ENCODE measurements around the gene ERC2. TPM values are rescaled to one million over a fixed set of nuclear protein-coding genes. Genes with fewer than 3 reads are reported as not detected.

The ERC2 gene
- polyA plus RNA-seq, 3 donors: 0.04 to 0.54 TPM; not detected in 1

DNA sequence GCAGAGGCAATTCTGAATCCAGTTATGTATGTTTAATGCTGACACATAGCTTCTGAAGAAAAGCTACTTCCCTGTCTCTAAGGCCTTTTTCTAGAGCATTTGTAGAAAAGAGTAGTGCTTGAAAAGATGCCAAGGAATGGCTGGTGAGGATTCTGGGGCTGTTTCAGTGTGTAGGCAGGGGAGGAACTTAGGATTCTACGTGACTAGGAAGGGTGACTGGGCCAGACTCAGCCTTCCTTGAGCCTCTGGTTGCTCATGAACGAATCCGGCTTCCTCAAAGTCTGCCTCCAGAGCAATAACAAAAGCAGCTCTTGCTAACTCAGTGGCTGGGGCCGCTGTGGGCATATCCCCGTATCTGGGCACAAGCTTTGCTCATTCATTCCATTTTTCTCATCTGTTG is 876.4 kb downstream of the ERC2 start:
- WGBS, 3 donors: 73 to 89% (median 79%) methylated on average over 5 of the region's 5 CpGs
- H3K27ac ChIP-seq (ENCODE audit: low read depth, low read length): no peak overlapping the region

DNA sequence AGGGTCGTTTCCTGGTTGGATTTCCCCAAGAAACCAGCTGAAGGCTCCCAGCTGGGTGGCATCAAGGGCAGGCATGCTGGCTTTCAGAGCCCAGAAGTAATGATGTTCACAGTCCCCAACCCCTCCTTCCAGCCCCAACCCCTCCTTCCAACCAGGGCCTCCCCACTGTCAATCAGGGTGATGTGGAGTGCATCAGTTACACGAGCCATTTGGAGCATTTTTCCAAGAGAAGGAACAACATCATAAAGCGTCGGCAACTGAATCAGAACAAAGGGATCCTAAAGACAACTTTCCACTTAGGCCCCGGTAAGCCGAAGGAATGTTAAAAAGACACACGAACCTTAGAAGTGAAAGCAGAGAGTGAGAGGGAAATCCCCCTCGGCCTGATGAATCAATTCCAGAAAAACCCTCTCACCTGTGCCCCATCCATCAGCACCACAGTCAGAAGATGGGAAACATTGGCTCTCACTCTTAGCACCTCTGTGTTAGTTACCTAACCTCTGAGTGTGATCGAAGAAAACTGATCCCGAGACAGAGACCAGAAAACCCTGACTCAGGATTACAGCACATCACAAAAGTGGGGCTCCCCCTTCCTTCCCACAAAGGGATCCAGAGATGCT is 880.0 kb downstream of the ERC2 start:
- no peak overlapping the region for H3K27ac ChIP-seq (ENCODE audit: low read depth, low read length)
- WGBS, 3 donors: 66 to 85% (median 82%) methylated on average over 10 of the region's 10 CpGs

DNA sequence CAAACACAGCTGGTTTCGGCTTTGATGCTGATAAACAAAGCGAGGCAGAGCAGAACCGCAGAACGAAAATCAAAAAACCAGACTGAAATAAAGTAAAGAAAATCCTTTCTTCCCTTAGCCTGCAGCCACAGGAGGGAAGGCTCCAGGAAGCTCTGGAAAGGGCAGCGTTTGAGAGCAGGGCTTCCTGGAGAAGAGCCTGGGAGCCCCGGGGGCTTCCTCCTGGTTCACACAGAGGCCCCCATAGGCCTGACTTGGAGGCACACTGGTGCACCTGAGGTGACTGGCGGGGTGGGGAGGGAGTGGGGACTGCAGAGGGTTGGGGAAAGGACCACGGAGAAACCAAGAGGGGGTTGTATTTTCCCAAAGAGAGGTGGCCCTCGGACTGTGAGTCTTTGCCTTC is 882.4 kb downstream of the ERC2 start:
- H3K27ac ChIP-seq (ENCODE audit: low read depth, low read length): no peak overlapping the region
- WGBS, 3 donors: 67 to 77% (median 72%) methylated on average over 9 of the region's 9 CpGs

GRCh38 chr3:55584716-55585368 is 883.4 kb downstream of the ERC2 start:
- WGBS, 3 donors: 86 to 90% (median 87%) methylated on average over 15 of the region's 15 CpGs
- H3K27ac ChIP-seq (ENCODE audit: low read depth, low read length): no peak overlapping the region

- no peak overlapping the region for H3K27ac ChIP-seq (ENCODE audit: low read depth, low read length)
- 88 to 92% (median 89%) methylated on average over 3 of the region's 3 CpGs for WGBS, 3 donors
Measured at GRCh38 chr3:55584030-55584429, 884.2 kb downstream of the ERC2 start.

- 69 to 80% (median 71%) methylated on average over 3 of the region's 3 CpGs for WGBS, 3 donors
- H3K27ac ChIP-seq (ENCODE audit: low read depth, low read length): no peak overlapping the region
Measured at GRCh38 chr3:55583475-55583874, 884.8 kb downstream of the ERC2 start.

DNA sequence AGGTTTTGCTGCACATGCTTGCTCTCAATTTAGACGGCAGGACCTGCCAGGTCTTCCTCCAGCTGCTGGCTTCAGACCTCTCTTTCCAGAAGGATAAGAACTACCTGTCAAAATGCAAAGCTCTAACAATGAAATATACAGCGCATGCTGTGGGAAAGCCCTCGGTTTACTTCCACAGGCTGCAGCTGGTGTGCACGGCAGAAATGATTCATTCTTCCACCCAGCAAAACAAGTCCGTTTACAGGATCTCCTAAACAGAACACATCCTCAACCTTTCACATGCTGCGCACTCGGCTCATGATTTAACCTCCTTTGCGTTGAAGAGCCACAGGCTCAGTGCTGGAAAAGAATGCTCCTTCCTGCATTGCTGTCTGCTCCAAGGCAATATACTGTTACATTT is 888.8 kb downstream of the ERC2 start:
- WGBS, 3 donors: 38 to 52% (median 51%) methylated on average over 8 of the region's 8 CpGs
- H3K27ac ChIP-seq (ENCODE audit: low read depth, low read length): no peak overlapping the region

GRCh38 chr3:55576621-55577388 is 891.5 kb downstream of the ERC2 start:
- WGBS, 3 donors: 68 to 73% (median 69%) methylated on average over 17 of the region's 17 CpGs
- no peak overlapping the region for H3K27ac ChIP-seq (ENCODE audit: low read depth, low read length)

DNA sequence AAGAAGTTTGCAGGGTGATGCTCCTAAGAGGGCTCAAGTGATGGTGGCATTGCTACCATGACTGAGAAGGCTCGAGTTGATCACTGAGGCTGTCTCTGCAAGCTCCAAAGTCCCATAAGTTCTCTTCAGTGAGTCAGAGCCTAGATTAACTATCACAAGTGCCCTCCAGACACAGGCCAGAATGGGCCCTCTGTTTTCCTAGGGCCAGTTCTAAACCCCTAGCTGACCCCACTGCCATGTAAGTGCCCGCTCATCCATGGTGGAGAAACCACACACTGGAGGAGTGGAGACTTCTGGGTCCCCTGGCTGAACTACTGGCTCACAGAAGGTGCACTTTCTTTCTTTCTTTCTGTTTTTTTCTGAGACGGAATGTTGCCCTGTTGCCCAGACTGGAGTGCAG is 893.6 kb downstream of the ERC2 start:
- WGBS, 3 donors: 90 to 96% (median 93%) methylated on average over 3 of the region's 3 CpGs
- H3K27ac ChIP-seq (ENCODE audit: low read depth, low read length): no peak overlapping the region

GRCh38 chr3:55572816-55573215 is 895.5 kb downstream of the ERC2 start:
- WGBS, 3 donors: 87 to 100% (median 95%) methylated on average over 2 of the region's 2 CpGs
- no peak overlapping the region for H3K27ac ChIP-seq (ENCODE audit: low read depth, low read length)

DNA sequence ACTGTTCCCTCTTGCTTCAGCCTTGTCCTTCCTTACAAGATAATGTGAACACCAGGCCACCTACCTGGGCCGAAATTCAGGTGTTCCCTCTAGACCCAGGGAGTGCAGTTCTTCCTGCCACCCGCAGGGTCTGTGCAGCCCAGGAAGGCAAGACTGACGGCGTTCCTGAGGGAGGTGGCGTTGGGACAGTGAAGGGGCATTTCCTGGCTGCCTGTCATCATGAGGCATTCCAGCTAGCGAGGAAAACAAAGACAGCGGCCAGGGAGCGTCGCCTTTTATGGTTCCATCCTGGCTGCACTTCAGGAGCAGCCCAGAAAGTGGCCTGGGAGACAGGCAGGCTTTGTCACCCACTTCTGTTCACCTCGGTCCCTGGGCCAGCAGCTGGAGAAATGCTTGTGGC is 896.4 kb downstream of the ERC2 start:
- WGBS, 3 donors: 41 to 53% (median 46%) methylated on average over 10 of the region's 10 CpGs
- no peak overlapping the region for H3K27ac ChIP-seq (ENCODE audit: low read depth, low read length)

GRCh38 chr3:55571216-55571813 is 897.0 kb downstream of the ERC2 start:
- no peak overlapping the region for H3K27ac ChIP-seq (ENCODE audit: low read depth, low read length)
- WGBS, 3 donors: 44 to 57% (median 56%) methylated on average over 3 of the region's 3 CpGs

DNA sequence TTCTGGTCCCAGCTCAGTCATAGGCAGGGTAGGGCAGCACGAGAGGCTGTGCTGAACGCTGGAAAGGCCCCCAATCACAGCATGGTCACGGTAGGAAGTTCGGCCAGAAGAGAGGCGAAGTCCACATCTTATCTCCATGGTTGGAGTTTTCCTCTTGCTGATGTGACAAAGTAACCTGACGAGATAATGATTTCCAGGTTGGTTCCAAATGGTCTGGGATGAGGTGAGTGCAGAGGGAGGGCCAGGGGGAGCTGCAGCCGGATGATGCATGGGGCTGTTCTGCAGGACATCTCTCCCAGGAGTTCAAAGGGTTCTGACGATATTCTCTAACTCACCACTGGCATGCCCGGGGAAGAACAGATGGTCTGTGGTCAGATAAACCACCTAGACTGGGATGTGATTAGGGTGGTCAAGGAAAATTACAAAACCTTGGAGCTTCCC is 898.0 kb downstream of the ERC2 start:
- 67 to 84% (median 74%) methylated on average over 9 of the region's 9 CpGs for WGBS, 3 donors
- no peak overlapping the region for H3K27ac ChIP-seq (ENCODE audit: low read depth, low read length)

- no peak overlapping the region for H3K27ac ChIP-seq (ENCODE audit: low read depth, low read length)
- 68 to 81% (median 81%) methylated on average over 10 of the region's 10 CpGs for WGBS, 3 donors
Measured at GRCh38 chr3:55569033-55569599, 899.2 kb downstream of the ERC2 start.

DNA sequence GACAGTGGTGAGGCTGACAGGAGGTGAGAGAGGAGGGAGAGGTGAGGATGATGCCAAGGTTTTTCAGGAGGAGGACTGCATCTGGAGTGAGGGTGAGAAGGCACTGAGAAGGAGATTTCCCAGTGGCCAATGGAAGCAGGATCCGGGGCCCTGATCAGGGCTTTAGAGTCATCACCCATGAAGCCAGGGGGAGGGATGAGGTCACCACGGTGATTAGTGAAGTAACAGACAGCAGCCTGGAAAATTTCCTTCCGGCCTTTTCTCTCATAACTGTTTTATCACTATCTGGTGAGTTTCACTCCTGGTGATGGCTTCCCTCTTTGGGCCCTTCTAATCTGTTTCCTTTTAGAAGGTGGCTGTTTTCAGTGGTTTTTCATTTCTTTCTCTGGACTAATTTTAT is 900.7 kb downstream of the ERC2 start:
- WGBS, 3 donors: 75 to 87% (median 77%) methylated on average over 3 of the region's 3 CpGs

GRCh38 chr3:55567121-55567520 is 901.1 kb downstream of the ERC2 start:
- 96 to 100% (median 100%) methylated on average over 1 of the region's 1 CpG for WGBS, 3 donors
- H3K27ac ChIP-seq (ENCODE audit: low read depth, low read length): no peak overlapping the region

More for the DNA sequence above, 900.7 kb downstream of the ERC2 start:
- no peak overlapping the region for H3K27ac ChIP-seq (ENCODE audit: low read depth, low read length)

GRCh38 chr3:55565521-55565920 is 902.7 kb downstream of the ERC2 start:
- 67 to 74% (median 71%) methylated on average over 3 of the region's 3 CpGs for WGBS, 3 donors
- no peak overlapping the region for H3K27ac ChIP-seq (ENCODE audit: low read depth, low read length)

DNA sequence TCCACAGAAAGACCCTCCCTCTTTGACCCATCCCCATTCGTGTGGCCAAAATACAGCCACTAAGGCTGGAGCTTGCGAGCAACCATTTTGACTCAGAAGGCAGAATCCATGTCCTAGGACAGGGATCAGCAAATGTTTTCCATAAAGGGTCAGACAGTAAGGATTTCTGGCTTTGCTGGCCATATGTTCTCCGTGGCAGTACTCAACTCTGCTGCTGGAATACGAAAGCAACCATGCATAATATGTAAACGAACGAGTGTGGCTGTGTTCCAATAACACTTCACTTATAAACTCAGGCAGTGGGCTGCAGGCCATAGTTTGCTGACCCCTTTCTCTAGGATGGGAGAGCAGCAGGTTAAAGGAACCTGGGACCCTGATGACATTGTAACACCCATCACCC is 903.5 kb downstream of the ERC2 start:
- 72 to 83% (median 81%) methylated on average over 6 of the region's 6 CpGs for WGBS, 3 donors
- H3K27ac ChIP-seq (ENCODE audit: low read depth, low read length): no peak overlapping the region

DNA sequence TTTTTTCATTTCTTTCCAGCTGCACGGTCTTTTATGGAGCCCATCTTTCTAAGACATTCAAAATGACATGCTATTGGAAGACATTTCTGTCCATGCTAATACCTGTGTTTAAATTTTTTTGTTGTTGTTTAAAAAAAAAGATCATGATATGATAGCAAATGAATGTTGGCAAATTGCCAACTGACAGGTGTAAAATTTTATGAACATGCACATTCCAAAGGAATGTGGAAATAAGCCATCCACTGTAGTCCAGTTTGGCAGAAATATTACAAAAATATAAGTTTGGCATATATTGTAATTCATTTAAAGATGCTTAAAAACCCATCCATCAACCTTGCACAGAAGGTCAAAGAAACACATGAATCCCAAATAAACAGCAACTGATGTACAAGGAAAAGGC is 905.6 kb downstream of the ERC2 start:
- no peak overlapping the region for H3K27ac ChIP-seq (ENCODE audit: low read depth, low read length)
- 50 to 81% (median 74%) methylated on average over 1 of the region's 1 CpG for WGBS, 3 donors

Data from adipose tissue (tissue), 3 donors.